Measurements from ENCODE around the gene LCN6.

DNA sequence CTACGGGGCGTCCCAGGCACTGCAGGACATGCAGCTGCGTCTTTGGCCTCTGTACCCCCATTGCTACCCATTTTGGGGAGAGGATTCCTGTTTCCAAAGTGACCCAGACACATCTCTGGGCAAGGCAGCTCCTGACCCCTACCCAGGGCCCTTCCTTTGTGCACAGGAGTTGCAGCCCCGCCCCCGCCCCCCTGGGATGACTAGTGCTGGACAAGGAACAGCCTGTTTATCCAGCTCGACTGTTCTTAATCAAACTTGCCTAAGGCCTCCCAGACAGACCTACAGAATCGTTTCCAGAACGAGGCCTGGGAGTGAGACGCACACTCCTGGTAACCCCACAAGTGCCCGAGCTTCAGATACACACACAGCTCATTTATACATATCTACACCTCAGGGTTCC lies 22.7 kb downstream of the LCN6 start:
- TF ChIP-seq, protein P1, sequence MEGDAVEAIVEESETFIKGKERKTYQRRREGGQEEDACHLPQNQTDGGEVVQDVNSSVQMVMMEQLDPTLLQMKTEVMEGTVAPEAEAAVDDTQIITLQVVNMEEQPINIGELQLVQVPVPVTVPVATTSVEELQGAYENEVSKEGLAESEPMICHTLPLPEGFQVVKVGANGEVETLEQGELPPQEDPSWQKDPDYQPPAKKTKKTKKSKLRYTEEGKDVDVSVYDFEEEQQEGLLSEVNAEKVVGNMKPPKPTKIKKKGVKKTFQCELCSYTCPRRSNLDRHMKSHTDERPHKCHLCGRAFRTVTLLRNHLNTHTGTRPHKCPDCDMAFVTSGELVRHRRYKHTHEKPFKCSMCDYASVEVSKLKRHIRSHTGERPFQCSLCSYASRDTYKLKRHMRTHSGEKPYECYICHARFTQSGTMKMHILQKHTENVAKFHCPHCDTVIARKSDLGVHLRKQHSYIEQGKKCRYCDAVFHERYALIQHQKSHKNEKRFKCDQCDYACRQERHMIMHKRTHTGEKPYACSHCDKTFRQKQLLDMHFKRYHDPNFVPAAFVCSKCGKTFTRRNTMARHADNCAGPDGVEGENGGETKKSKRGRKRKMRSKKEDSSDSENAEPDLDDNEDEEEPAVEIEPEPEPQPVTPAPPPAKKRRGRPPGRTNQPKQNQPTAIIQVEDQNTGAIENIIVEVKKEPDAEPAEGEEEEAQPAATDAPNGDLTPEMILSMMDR (IDR thresholded peaks at IDR 0.05): no peak
- TF ChIP-seq POLR2AphosphoS5 (IDR thresholded peaks at IDR 0.05; ENCODE audit: insufficient read depth in 1 of 2, low read depth in 1 of 2) (no peak), POLR2A (IDR thresholded peaks at IDR 0.05) (no peak)
